Gastroesophageal sphincter (tissue), 4 donors: ENCODE results near the gene ANKS1A. TPM values are rescaled to one million over a fixed set of nuclear protein-coding genes. Genes with fewer than 3 reads are reported as not detected.

Source experiments
- ATAC-seq: fragments of 150-250 bp; one replicate; pipeline ENCODE4 v1.9.1; 2016; ENCODE audit warnings: mild to moderate bottlenecking, moderate library complexity
- H3K27ac ChIP-seq, 4 donors: fragments of 200-600 bp; sonication (generic) in 3 of 4; 1 replicate in 3 of 4; 2 replicates in 1 of 4; pipeline ENCODE4 v1.5.1; 2016 to 2019
- H3K27me3 ChIP-seq: fragments of 200-600 bp; sonication (generic); one replicate; pipeline ENCODE4 v1.5.1; 2019
- H3K36me3 ChIP-seq, 2 donors: fragments of 200-600 bp; sonication (generic); one replicate each; pipeline ENCODE4 v1.5.1; 2019; ENCODE audit warnings: control low read depth in 1 of 2
- H3K4me1 ChIP-seq, 3 donors: fragments of 200-600 bp; sonication (generic); 1 replicate in 2 of 3; 2 replicates in 1 of 3; pipeline ENCODE4 v1.5.1; 2016 to 2019; ENCODE audit warnings: control low read depth in 2 of 3
- H3K4me3 ChIP-seq, 2 donors: fragments of 200-600 bp; sonication (generic); one replicate each; pipeline ENCODE4 v1.5.1; 2019; ENCODE audit warnings: mild to moderate bottlenecking in 1 of 2, moderate library complexity in 1 of 2
- H3K9me3 ChIP-seq, 3 donors: fragments of 200-600 bp; sonication (generic); one replicate each; pipeline ENCODE4 v1.5.1; 2017 to 2019; ENCODE audit warnings: control low read depth in 2 of 3
- EP300 ChIP-seq: sonication (generic); formaldehyde crosslinking; IDR thresholded peaks from one replicate; pipeline ENCODE4 v1.6.1; 2017; ENCODE audit warnings: antibody characterized with exemption, mild to moderate bottlenecking
- POLR2A ChIP-seq, 2 donors: fragments of 450-650 bp; IDR thresholded peaks; one replicate each; pipeline ENCODE4 v1.6.1; 2017; ENCODE audit warnings: antibody characterized with exemption in 2 of 2, mild to moderate bottlenecking in 2 of 2, moderate library complexity in 1 of 2
- POLR2AphosphoS5 ChIP-seq: sonication (generic); formaldehyde crosslinking; IDR thresholded peaks from one replicate; pipeline ENCODE4 v1.6.1; 2017; ENCODE audit warnings: antibody characterized with exemption
- WGBS, 2 donors: methylation state at CpG; one replicate each; pipeline ENCODE4 v1.1.5; 2018; ENCODE audit warnings: low coverage in 1 of 2; 5-methylcytosine and 5-hydroxymethylcytosine counted together
- total RNA-seq, 4 donors: library from RNA; depleted of rRNA; stranded (reverse); fragments of >200 nt; gene quantifications; one replicate each; pipeline ENCODE4 v1.1.0, GENCODE V29; 2016
- TF ChIP-seq, protein P1 (sequence below), 4 experiments: fragments of 200-600 bp in 2 of 4; fragments of 450-650 bp in 2 of 4; sonication (generic) in 1 of 4; IDR thresholded peaks; one replicate each; pipeline ENCODE4 v1.5.1; 2017 to 2019; ENCODE audit warnings: antibody characterized with exemption in 4 of 4, mild to moderate bottlenecking in 2 of 4, moderate library complexity in 2 of 4

Gene ANKS1A
- total RNA-seq, 4 donors from 2014 or later: 52.0 to 135 (median 88.4) TPM

DNA sequence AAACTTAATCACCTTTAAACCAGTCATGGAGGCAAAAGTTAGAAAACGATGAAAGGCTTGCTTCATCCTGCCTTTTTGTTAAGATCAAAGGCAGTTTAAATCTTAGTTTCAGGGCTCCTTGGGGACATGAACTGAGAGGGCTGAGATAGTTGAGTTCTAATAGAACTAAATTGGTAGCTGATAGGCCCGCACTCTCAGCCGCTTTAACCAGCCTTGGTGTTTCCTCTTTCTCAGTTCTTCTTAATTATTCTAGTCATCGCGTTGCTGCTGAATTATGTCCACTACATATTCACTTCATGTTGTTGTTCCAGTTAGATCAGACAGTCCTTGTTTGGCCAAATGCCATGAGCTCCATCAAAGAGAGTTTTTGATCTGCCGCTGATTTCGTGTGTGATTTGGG is 72.5 kb downstream of the ANKS1A start:
- ATAC-seq: no peak
- H3K36me3 ChIP-seq: no peaks in the 10 kb centered on the region
- 74 to 92% methylated on average over 7 of the region's 7 CpGs for WGBS, 2 donors
- no peak for TF ChIP-seq EP300
- TF ChIP-seq POLR2AphosphoS5: no peak
- TF ChIP-seq, protein P1, sequence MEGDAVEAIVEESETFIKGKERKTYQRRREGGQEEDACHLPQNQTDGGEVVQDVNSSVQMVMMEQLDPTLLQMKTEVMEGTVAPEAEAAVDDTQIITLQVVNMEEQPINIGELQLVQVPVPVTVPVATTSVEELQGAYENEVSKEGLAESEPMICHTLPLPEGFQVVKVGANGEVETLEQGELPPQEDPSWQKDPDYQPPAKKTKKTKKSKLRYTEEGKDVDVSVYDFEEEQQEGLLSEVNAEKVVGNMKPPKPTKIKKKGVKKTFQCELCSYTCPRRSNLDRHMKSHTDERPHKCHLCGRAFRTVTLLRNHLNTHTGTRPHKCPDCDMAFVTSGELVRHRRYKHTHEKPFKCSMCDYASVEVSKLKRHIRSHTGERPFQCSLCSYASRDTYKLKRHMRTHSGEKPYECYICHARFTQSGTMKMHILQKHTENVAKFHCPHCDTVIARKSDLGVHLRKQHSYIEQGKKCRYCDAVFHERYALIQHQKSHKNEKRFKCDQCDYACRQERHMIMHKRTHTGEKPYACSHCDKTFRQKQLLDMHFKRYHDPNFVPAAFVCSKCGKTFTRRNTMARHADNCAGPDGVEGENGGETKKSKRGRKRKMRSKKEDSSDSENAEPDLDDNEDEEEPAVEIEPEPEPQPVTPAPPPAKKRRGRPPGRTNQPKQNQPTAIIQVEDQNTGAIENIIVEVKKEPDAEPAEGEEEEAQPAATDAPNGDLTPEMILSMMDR (IDR thresholded peaks at IDR 0.05): no peak
- TF ChIP-seq POLR2A (IDR thresholded peaks at IDR 0.05): no peak
- no peak overlapping the region for H3K4me3 ChIP-seq
- H3K4me1 ChIP-seq: peaks cover 11 to 35% (median 16%) of the 10 kb centered on the region in 3 donors
- peaks cover 0 to 5% (median 0%) of the 10 kb centered on the region in 3 donors for H3K9me3 ChIP-seq
- H3K27ac ChIP-seq: peak overlapping the region in 1 of 4 donors; percentile 14
- no peaks in the 10 kb centered on the region for H3K27me3 ChIP-seq

DNA sequence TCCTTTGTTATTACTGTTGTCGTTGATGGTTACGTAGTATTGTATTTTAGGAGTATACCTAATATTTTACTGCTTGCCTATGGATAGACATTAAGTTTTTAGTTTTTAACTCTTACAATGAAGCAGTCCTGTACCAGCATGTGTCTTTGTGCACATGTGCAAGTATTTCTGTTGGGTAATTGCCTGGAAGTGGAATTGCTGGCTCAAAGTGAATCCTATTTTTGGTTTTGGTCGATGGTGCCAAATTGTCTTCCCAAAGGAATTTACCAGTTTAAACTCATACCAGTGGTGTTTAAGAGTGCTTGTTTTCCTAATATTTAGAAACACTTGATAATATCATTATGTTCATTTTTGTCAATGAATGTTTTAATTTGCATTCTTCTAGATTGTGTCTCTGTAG is 75.5 kb downstream of the ANKS1A start:
- Histone ChIP-seq H3K9me3 (peaks cover 0 to 5% (median 0%) of the 10 kb centered on the region in 3 donors), H3K36me3 (peaks cover 0 to 6% of the 10 kb centered on the region in 2 donors), H3K27me3 (no peaks in the 10 kb centered on the region), H3K4me1 (peaks cover 6 to 16% (median 9%) of the 10 kb centered on the region in 3 donors), H3K4me3 (no peak overlapping the region), H3K27ac (peak overlapping the region in 2 of 4 donors; percentile 23 to 39)
- peak; percentile 39 for ATAC-seq
- WGBS, 2 donors: 0 to 42% methylated on average over 1 to 3 of the region's 3 CpGs
- no peak for TF ChIP-seq POLR2A (IDR thresholded peaks at IDR 0.05)
- TF ChIP-seq POLR2AphosphoS5: peak; percentile 62

DNA sequence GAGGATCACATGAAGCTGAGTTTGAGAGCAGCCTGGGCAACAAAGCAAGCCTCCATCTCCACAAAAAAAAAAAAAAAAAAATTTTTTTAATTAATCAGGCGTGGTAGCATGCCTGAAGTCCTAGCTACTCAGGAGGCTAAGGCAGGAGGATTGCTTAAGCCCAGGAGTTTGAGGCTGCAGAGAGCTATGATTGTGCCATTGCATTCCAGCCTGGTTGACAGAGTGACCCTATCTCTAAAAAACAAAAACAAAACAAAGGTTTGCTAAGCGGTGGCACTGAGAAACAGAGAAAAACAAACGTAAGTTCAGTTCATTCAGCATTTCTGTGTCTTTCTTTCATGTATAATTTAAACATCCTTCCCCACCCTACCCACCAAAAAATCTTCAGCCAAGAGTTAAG is 78.4 kb downstream of the ANKS1A start:
- no peak for ATAC-seq

DNA sequence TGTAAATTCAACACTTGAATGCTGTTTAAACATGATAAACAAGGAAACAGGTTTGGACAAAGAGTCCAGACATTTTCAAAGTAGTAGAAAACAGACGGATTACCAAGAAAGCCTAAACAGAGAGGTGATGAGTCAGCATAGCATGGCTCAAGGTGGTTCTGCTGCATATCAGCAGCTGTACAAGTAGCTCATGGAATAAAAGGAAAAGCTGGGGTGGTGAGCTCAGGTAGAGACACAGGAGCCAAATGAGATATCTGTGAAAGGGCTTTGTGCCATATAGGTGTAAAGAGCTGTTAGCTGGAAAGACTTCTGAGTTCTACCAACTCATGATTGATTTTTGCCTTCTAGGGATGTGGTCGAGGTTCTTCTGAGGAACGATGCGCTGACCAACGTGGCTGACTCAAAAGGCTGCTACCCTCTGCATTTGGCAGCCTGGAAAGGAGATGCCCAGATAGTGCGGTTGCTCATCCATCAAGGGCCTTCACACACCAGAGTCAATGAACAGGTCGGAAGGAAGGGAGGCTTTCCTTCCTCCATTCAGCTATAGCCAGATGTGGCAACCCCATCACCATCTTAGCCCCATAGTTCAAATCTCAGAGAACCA is 80.7 kb downstream of the ANKS1A start:
- Histone ChIP-seq H3K4me1 (peaks cover 1 to 6% (median 2%) of the 10 kb centered on the region in 3 donors), H3K27me3 (no peaks in the 10 kb centered on the region), H3K4me3 (no peak overlapping the region), H3K36me3 (peaks cover 0 to 26% of the 10 kb centered on the region in 2 donors), H3K27ac (no peak overlapping the region), H3K9me3 (peaks cover 0 to 5% (median 0%) of the 10 kb centered on the region in 3 donors)
- ATAC-seq: no peak
- TF ChIP-seq, protein P1 (IDR thresholded peaks at IDR 0.05): no peak
- TF ChIP-seq EP300 (no peak), POLR2A (IDR thresholded peaks at IDR 0.05) (no peak)
- WGBS, 2 donors: 90 to 92% methylated on average over 4 to 7 of the region's 7 CpGs

More for the DNA sequence above, 78.4 kb downstream of the ANKS1A start:
- Histone ChIP-seq H3K9me3 (peaks cover 0 to 5% (median 0%) of the 10 kb centered on the region in 3 donors), H3K4me3 (no peak overlapping the region), H3K4me1 (peaks cover 6 to 16% (median 9%) of the 10 kb centered on the region in 3 donors), H3K27ac (no peak overlapping the region), H3K36me3 (peaks cover 0 to 26% of the 10 kb centered on the region in 2 donors), H3K27me3 (no peaks in the 10 kb centered on the region)
- TF ChIP-seq POLR2AphosphoS5 (no peak), EP300 (no peak), POLR2A (IDR thresholded peaks at IDR 0.05) (no peak)
- TF ChIP-seq, protein P1 (IDR thresholded peaks at IDR 0.05): no peak
- WGBS, 2 donors: 89 to 95% methylated on average over 2 to 3 of the region's 3 CpGs

DNA sequence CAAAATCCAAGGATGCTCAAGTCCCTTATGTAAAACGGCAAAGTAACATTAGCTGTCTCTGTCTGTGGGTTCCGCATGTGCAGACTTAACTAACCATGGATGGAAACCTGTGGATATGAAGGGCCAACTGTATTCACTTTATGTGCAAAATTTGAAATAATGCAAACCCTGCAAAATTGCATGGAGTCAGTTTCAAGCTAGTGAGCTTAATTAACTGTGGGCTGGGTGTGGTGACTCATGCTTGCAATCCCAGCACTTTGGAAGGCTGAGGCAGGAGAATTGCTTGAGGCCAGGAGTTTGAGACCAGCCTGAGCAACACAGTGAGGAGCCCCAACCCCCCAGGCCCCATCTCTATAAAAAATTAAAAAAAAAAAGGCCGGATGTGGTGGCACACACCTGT is 81.4 kb downstream of the ANKS1A start:
- peaks cover 0 to 4% (median 0%) of the 10 kb centered on the region in 3 donors for H3K9me3 ChIP-seq
- no peak overlapping the region for H3K27ac ChIP-seq
- no peaks in the 10 kb centered on the region for H3K4me1 ChIP-seq
- no peaks in the 10 kb centered on the region for H3K27me3 ChIP-seq
- no peak for ATAC-seq
- peaks cover 0 to 26% of the 10 kb centered on the region in 2 donors for H3K36me3 ChIP-seq
- no peak overlapping the region for H3K4me3 ChIP-seq
- WGBS, 2 donors: 91 to 100% methylated on average over 2 to 3 of the region's 3 CpGs
- TF ChIP-seq, protein P1 (IDR thresholded peaks at IDR 0.05): no peak
